GM12878 (cell line): ENCODE data around the gene IL23R. TPM values are rescaled to one million over a fixed set of nuclear protein-coding genes. Genes with fewer than 3 reads are reported as not detected.

Experiments
- CBX3 ChIP-seq: fragments of 200-600 bp; sonication (generic); IDR thresholded peaks from 2 replicates; pipeline ENCODE4 v1.6.1; 2016; ENCODE audit warnings: low read depth, borderline replicate concordance
- EGR1 ChIP-seq, 2 experiments: IDR thresholded peaks; 1 replicate in 1 of 2; 2 replicates in 1 of 2; pipeline ENCODE4 v1.6.1; 2011 to 2012; ENCODE audit warnings: low read depth in 2 of 2, low read length in 2 of 2, borderline replicate concordance in 1 of 2, mild to moderate bottlenecking in 1 of 2, moderate library complexity in 1 of 2
- EZH2 ChIP-seq: IDR thresholded peaks from 2 replicates; pipeline ENCODE4 v1.6.1; 2012; ENCODE audit warnings: low read depth, mild to moderate bottlenecking, control low read depth, inconsistent platforms, low read length, borderline replicate concordance; ENCODE audit not compliant: control insufficient read depth
- GATAD2B ChIP-seq: fragments of 450-650 bp; conservative IDR thresholded peaks from 2 replicates; pipeline ENCODE4 v1.6.1; 2017; ENCODE audit warnings: low read depth, mild to moderate bottlenecking, moderate library complexity
- HCFC1 ChIP-seq: fragments of 150-350 bp; IDR thresholded peaks from 2 replicates; pipeline ENCODE4 v1.6.1; 2014; ENCODE audit warnings: low read length
- IKZF2 ChIP-seq, 2 experiments: fragments of 450-650 bp; IDR thresholded peaks; 2 replicates each; pipeline ENCODE4 v1.6.1; 2017; ENCODE audit warnings: mild to moderate bottlenecking in 2 of 2, moderate library complexity in 2 of 2
- KAT2A ChIP-seq: conservative IDR thresholded peaks from 2 replicates; pipeline ENCODE4 v1.6.1; 2011; ENCODE audit warnings: low read depth, low read length; ENCODE audit not compliant: control insufficient read depth
- KDM1A ChIP-seq: fragments of 200-600 bp; sonication (generic); IDR thresholded peaks from 2 replicates; pipeline ENCODE4 v1.6.1; 2016; ENCODE audit warnings: borderline replicate concordance
- NFYB ChIP-seq: IDR thresholded peaks from 2 replicates; pipeline ENCODE4 v1.6.1; 2011; ENCODE audit warnings: low read depth, mild to moderate bottlenecking, low read length, improper control_type of control experiment, moderate library complexity; ENCODE audit not compliant: insufficient read depth
- NR2C2 ChIP-seq: IDR thresholded peaks from 2 replicates; pipeline ENCODE4 v1.6.1; 2011; ENCODE audit warnings: borderline replicate concordance, low read depth; ENCODE audit not compliant: control insufficient read depth, insufficient read length
- NR2F1 ChIP-seq: fragments of 450-650 bp; conservative IDR thresholded peaks from 2 replicates; pipeline ENCODE4 v1.6.1; 2017; ENCODE audit warnings: mild to moderate bottlenecking
- POLR2A ChIP-seq: IDR thresholded peaks from 2 replicates; pipeline ENCODE4 v1.6.1; 2011; ENCODE audit warnings: low read depth, mild to moderate bottlenecking, low read length
- RB1 ChIP-seq: fragments of 450-650 bp; formaldehyde crosslinking; IDR thresholded peaks from 2 replicates; pipeline ENCODE4 v1.6.1; 2017; ENCODE audit warnings: mild to moderate bottlenecking, borderline replicate concordance
- SMAD1 ChIP-seq: fragments of 450-650 bp; IDR thresholded peaks from 2 replicates; pipeline ENCODE4 v1.6.1; 2018; ENCODE audit warnings: mild to moderate bottlenecking, low read depth; ENCODE audit not compliant: partially characterized antibody
- STAT1 ChIP-seq: fragments of 450-650 bp; conservative IDR thresholded peaks from 2 replicates; pipeline ENCODE4 v1.6.1; 2014; ENCODE audit warnings: antibody characterized with exemption, mild to moderate bottlenecking
- ZBED1 ChIP-seq: IDR thresholded peaks from 2 replicates; pipeline ENCODE4 v1.6.1; 2016; ENCODE audit warnings: borderline replicate concordance
- ZNF207 ChIP-seq: fragments of 450-650 bp; IDR thresholded peaks from 2 replicates; pipeline ENCODE4 v1.6.1; 2014; ENCODE audit warnings: antibody characterized with exemption, mild to moderate bottlenecking, borderline replicate concordance
- ZNF217 ChIP-seq: fragments of 450-650 bp; IDR thresholded peaks from 2 replicates; pipeline ENCODE4 v1.6.1; 2017; ENCODE audit warnings: antibody characterized with exemption, mild to moderate bottlenecking
- ZNF24 ChIP-seq: fragments of 450-650 bp; IDR thresholded peaks from 2 replicates; pipeline ENCODE4 v1.6.1; 2017; ENCODE audit warnings: antibody characterized with exemption, mild to moderate bottlenecking
- ZNF622 ChIP-seq: fragments of 450-650 bp; IDR thresholded peaks from 2 replicates; pipeline ENCODE4 v1.6.1; 2017; ENCODE audit warnings: mild to moderate bottlenecking, inconsistent platforms
- polyA plus RNA-seq, 11 experiments: library from polyadenylated mRNA; depleted of rRNA in 4 of 11; unstranded in 6 of 11; stranded (reverse) in 5 of 11; fragments of >200 nt; fragmentation: Nextera tagmentation in 4 of 11; fragmentation: Illumina TruSeq in 1 of 11; extraction: Ambion mirVana in 4 of 11; extraction: Trizol in 1 of 11; gene quantifications; 1 replicate in 1 of 11; 2 replicates in 10 of 11; pipeline versions ENCODE4 v1.2.1 to v1.2.3, GENCODE V29; 2011 to 2016; ENCODE audit warnings: inconsistent platforms in 2 of 11, missing spikeins in 2 of 11, low read depth in 1 of 11
- total RNA-seq, 4 experiments: library from RNA; depleted of rRNA in 3 of 4; stranded (reverse); fragments of >200 nt in 3 of 4; fragmentation: Illumina TruSeq in 1 of 4; extraction: Trizol in 1 of 4; gene quantifications; 2 replicates each; pipeline versions ENCODE4 v1.2.1 to v1.2.3, GENCODE V29; 2013 to 2021
- TF ChIP-seq, protein P1 (sequence below): fragments of 450-650 bp; IDR thresholded peaks from 2 replicates; pipeline ENCODE4 v1.6.1; 2017; ENCODE audit warnings: mild to moderate bottlenecking, low read depth, inconsistent platforms; ENCODE audit not compliant: poor library complexity, severe bottlenecking
- TF ChIP-seq, protein P2 (sequence below): fragments of 450-650 bp; formaldehyde crosslinking; IDR thresholded peaks from 2 replicates; pipeline ENCODE4 v1.4.0; 2020; ENCODE audit warnings: mild to moderate bottlenecking, moderate library complexity
- TF ChIP-seq, protein P3 (sequence below): IDR thresholded peaks from 2 replicates; pipeline ENCODE4 v1.6.1; 2011; ENCODE audit warnings: low read depth, mild to moderate bottlenecking, low read length, moderate library complexity, borderline replicate concordance; ENCODE audit errors: extremely low read depth
- TF ChIP-seq, protein P4 (sequence below): fragments of 450-650 bp; IDR thresholded peaks from 2 replicates; pipeline ENCODE4 v1.6.1; 2018; ENCODE audit warnings: borderline replicate concordance, mild to moderate bottlenecking; ENCODE audit not compliant: partially characterized antibody

Gene IL23R
- total and polyA plus RNA-seq, 10 of the 15 experiments (the other 5 are each of a cell fraction or from before 2014, with no cell fraction given) = 0.16 to 6.4 (median 0.59) TPM

DNA sequence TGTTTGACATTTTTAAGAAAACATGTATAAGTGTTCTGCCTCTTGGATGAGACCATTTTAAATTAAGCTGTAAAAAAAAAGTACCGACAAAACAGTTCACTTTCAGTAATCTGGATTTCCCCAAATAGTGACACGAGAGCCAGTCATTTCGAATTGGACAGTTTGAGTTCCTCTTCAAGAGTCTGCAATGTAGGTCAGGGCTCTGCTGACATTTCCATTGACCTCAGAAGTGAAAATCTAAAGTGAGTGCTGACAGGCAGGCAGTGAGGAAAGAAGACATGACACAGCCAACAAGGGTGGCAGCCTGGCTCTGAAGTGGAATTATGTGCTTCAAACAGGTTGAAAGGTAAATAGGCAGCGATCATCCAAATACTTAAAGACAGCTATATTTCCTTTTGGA lies at the start of gene IL23R (continued):
- TF ChIP-seq KDM1A (no peak), IKZF2 (IDR thresholded peaks at IDR 0.05) (peak; percentile 64 to 69; a peak in 2 of 4 replicates), SMAD1 (peak; percentile 42), NR2C2 (no peak), POLR2A (no peak), EZH2 (no peak), CBX3 (no peak), KAT2A (no peak), ZNF217 (no peak; the same call in 1 of the 2 replicates), EGR1 (IDR thresholded peaks at IDR 0.05; ENCODE audit: borderline replicate concordance in 1 of 2, low read depth in 2 of 2, low read length in 2 of 2) (no peak), ZNF622 (no peak), GATAD2B (peak; percentile 36; the same call in 1 of the 2 replicates), ZNF24 (no peak; the same call in 1 of the 2 replicates), HCFC1 (no peak), STAT1 (no peak), NR2F1 (peak; percentile 94), RB1 (no peak), ZBED1 (peak; percentile 65; the same call in 1 of the 2 replicates), NFYB (peak; percentile 53; the same call in 1 of the 2 replicates), ZNF207 (no peak)
- TF ChIP-seq, protein P1, sequence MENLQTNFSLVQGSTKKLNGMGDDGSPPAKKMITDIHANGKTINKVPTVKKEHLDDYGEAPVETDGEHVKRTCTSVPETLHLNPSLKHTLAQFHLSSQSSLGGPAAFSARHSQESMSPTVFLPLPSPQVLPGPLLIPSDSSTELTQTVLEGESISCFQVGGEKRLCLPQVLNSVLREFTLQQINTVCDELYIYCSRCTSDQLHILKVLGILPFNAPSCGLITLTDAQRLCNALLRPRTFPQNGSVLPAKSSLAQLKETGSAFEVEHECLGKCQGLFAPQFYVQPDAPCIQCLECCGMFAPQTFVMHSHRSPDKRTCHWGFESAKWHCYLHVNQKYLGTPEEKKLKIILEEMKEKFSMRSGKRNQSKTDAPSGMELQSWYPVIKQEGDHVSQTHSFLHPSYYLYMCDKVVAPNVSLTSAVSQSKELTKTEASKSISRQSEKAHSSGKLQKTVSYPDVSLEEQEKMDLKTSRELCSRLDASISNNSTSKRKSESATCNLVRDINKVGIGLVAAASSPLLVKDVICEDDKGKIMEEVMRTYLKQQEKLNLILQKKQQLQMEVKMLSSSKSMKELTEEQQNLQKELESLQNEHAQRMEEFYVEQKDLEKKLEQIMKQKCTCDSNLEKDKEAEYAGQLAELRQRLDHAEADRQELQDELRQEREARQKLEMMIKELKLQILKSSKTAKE = peak; percentile 88
- TF ChIP-seq, protein P2, sequence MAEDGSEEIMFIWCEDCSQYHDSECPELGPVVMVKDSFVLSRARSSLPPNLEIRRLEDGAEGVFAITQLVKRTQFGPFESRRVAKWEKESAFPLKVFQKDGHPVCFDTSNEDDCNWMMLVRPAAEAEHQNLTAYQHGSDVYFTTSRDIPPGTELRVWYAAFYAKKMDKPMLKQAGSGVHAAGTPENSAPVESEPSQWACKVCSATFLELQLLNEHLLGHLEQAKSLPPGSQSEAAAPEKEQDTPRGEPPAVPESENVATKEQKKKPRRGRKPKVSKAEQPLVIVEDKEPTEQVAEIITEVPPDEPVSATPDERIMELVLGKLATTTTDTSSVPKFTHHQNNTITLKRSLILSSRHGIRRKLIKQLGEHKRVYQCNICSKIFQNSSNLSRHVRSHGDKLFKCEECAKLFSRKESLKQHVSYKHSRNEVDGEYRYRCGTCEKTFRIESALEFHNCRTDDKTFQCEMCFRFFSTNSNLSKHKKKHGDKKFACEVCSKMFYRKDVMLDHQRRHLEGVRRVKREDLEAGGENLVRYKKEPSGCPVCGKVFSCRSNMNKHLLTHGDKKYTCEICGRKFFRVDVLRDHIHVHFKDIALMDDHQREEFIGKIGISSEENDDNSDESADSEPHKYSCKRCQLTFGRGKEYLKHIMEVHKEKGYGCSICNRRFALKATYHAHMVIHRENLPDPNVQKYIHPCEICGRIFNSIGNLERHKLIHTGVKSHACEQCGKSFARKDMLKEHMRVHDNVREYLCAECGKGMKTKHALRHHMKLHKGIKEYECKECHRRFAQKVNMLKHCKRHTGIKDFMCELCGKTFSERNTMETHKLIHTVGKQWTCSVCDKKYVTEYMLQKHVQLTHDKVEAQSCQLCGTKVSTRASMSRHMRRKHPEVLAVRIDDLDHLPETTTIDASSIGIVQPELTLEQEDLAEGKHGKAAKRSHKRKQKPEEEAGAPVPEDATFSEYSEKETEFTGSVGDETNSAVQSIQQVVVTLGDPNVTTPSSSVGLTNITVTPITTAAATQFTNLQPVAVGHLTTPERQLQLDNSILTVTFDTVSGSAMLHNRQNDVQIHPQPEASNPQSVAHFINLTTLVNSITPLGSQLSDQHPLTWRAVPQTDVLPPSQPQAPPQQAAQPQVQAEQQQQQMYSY (CRISPR knock-in tag) = no peak
- TF ChIP-seq, protein P3, sequence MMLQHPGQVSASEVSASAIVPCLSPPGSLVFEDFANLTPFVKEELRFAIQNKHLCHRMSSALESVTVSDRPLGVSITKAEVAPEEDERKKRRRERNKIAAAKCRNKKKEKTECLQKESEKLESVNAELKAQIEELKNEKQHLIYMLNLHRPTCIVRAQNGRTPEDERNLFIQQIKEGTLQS = no peak
- TF ChIP-seq, protein P4, sequence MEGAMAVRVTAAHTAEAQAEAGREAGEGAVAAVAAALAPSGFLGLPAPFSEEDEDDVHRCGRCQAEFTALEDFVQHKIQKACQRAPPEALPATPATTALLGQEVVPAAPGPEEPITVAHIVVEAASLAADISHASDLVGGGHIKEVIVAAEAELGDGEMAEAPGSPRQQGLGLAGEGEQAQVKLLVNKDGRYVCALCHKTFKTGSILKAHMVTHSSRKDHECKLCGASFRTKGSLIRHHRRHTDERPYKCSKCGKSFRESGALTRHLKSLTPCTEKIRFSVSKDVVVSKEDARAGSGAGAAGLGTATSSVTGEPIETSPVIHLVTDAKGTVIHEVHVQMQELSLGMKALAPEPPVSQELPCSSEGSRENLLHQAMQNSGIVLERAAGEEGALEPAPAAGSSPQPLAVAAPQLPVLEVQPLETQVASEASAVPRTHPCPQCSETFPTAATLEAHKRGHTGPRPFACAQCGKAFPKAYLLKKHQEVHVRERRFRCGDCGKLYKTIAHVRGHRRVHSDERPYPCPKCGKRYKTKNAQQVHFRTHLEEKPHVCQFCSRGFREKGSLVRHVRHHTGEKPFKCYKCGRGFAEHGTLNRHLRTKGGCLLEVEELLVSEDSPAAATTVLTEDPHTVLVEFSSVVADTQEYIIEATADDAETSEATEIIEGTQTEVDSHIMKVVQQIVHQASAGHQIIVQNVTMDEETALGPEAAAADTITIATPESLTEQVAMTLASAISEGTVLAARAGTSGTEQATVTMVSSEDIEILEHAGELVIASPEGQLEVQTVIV = no peak
